Esophagus muscularis mucosa (tissue), 4 donors: ENCODE results near the gene ZNF160.
"Not testable (repeated sequence)": the region's sequence is repeated elsewhere in the genome, so short reads cannot be mapped to it uniquely, and the experiment has no call there.

Experiments
- CTCF ChIP-seq, 3 experiments: fragments of 200-600 bp in 2 of 3; fragments of 450-650 bp in 1 of 3; sonication (generic) in 2 of 3; IDR thresholded peaks; one replicate each; pipeline ENCODE4 v1.5.1; 2017 to 2019; ENCODE audit warnings: antibody characterized with exemption in 3 of 3, mild to moderate bottlenecking in 2 of 3, moderate library complexity in 1 of 3
- EP300 ChIP-seq: sonication (generic); formaldehyde crosslinking; IDR thresholded peaks from one replicate; pipeline ENCODE4 v1.6.1; 2017; ENCODE audit warnings: antibody characterized with exemption
- POLR2A ChIP-seq: fragments of 450-650 bp; IDR thresholded peaks from one replicate; pipeline ENCODE4 v1.6.1; 2017; ENCODE audit warnings: antibody characterized with exemption, moderate library complexity, mild to moderate bottlenecking, low read depth
- POLR2AphosphoS5 ChIP-seq, 2 donors: sonication (generic); formaldehyde crosslinking; IDR thresholded peaks; one replicate each; pipeline ENCODE4 v1.6.1; 2017; ENCODE audit warnings: antibody characterized with exemption in 2 of 2

GRCh38 chr19:53096982-53097690, 6.1 kb downstream of the ZNF160 start:
- not testable (repeated sequence) for TF ChIP-seq CTCF (IDR thresholded peaks at IDR 0.05); POLR2A; POLR2AphosphoS5 (IDR thresholded peaks at IDR 0.05); EP300
